H1 (cell line): ENCODE results near the gene TRIM24. TPM values are rescaled to one million over a fixed set of nuclear protein-coding genes. Genes with fewer than 3 reads are reported as not detected.

Source experiments
- CTCF ChIA-PET: fragments of 300-600 bp; sonication (Branson Sonifier 250); formaldehyde crosslinking; loops from one replicate; lab custom pipeline; 2021; ENCODE audit not compliant: partially characterized antibody; lab: Charles Lee
- POLR2A ChIA-PET: fragments of 300-600 bp; sonication (Branson Sonifier 250); formaldehyde crosslinking; loops from one replicate; lab custom pipeline; 2021; ENCODE audit warnings: inconsistent platforms; ENCODE audit not compliant: partially characterized antibody; lab: Charles Lee
- DNase-seq, 2 experiments: peaks; one replicate each; pipeline versions ENCODE4 v3.0.0 to v3.0.0-alpha.2; 2010 to 2022; ENCODE audit warnings: low spot score in 2 of 2, low read depth in 1 of 2, mixed read lengths in 1 of 2
- FAIRE-seq: peaks from 2 replicates; lab custom pipeline; 2011; peaks lifted over from hg19 to GRCh38; lab: Jason Lieb, UNC
- H2AFZ ChIP-seq: 2 replicates; pipeline ENCODE4 v1.8.1; 2012; ENCODE audit warnings: low read length, inconsistent platforms
- H2AK5ac ChIP-seq: 2 replicates; pipeline ENCODE4 v1.6.1; 2013; ENCODE audit warnings: low read depth, low read length
- H2BK120ac ChIP-seq: replicated peaks from 2 replicates; pipeline ENCODE3; 2013; ENCODE audit warnings: low read depth, low read length, inconsistent platforms
- H2BK12ac ChIP-seq: 2 replicates; pipeline ENCODE4 v1.6.1; 2013; ENCODE audit warnings: low read depth, low read length
- H2BK15ac ChIP-seq: 2 replicates; pipeline ENCODE4 v1.6.1; 2013; ENCODE audit warnings: low read length
- H2BK20ac ChIP-seq: 2 replicates; pipeline ENCODE4 v1.6.1; 2013; ENCODE audit warnings: low read length
- H2BK5ac ChIP-seq: 2 replicates; pipeline ENCODE4 v1.6.1; 2013; ENCODE audit warnings: low read depth, low read length
- H3K14ac ChIP-seq: 2 replicates; pipeline ENCODE4 v1.6.1; 2013; ENCODE audit warnings: inconsistent platforms; ENCODE audit not compliant: insufficient read length
- H3K18ac ChIP-seq: 2 replicates; pipeline ENCODE4 v1.6.1; 2013; ENCODE audit warnings: low read length; ENCODE audit errors: extremely low read depth
- H3K23ac ChIP-seq: 2 replicates; pipeline ENCODE4 v1.6.1; 2013; ENCODE audit warnings: inconsistent platforms; ENCODE audit not compliant: insufficient read length
- H3K23me2 ChIP-seq: 2 replicates; pipeline ENCODE4 v1.6.1; 2013; ENCODE audit warnings: low read depth, low read length
- H3K27ac ChIP-seq: 2 replicates; pipeline ENCODE4 v1.6.1; 2011; ENCODE audit warnings: low read depth, low read length, inconsistent platforms
- H3K27me3 ChIP-seq, 4 experiments: replicated peaks in 1 of 4; 1 replicate in 1 of 4; 2 replicates in 3 of 4; pipeline versions ENCODE4 v1.6.1 to v1.8.1; 2011 to 2013; ENCODE audit warnings: low read length in 3 of 4, mild to moderate bottlenecking in 3 of 4, inconsistent platforms in 2 of 4, mixed read lengths in 2 of 4, moderate library complexity in 1 of 4; ENCODE audit not compliant: control insufficient read depth in 3 of 4, insufficient read depth in 3 of 4; ENCODE audit errors: extremely low read depth in 1 of 4
- H3K36me3 ChIP-seq, 4 experiments: 2 replicates each; pipeline versions ENCODE4 v1.6.1 to v1.8.1; 2011 to 2013; ENCODE audit warnings: mild to moderate bottlenecking in 4 of 4, low read length in 3 of 4, moderate library complexity in 2 of 4, control low read depth in 1 of 4, inconsistent platforms in 1 of 4; ENCODE audit not compliant: insufficient read depth in 4 of 4, control insufficient read depth in 2 of 4
- H3K4ac ChIP-seq: replicated peaks from 2 replicates; pipeline ENCODE3; 2013; ENCODE audit warnings: low read length, low read depth, mixed read lengths, inconsistent platforms; ENCODE audit not compliant: insufficient read length
- H3K4me1 ChIP-seq, 4 experiments: replicated peaks in 1 of 4; 1 replicate in 1 of 4; 2 replicates in 3 of 4; pipeline versions ENCODE4 v1.6.1 to v1.8.1; 2011 to 2013; ENCODE audit warnings: low read length in 3 of 4, inconsistent platforms in 2 of 4, mixed read lengths in 1 of 4; ENCODE audit not compliant: insufficient read depth in 4 of 4, control insufficient read depth in 3 of 4
- H3K4me2 ChIP-seq, 2 experiments: 2 replicates each; pipeline versions ENCODE4 v1.6.1 to v1.8.1; 2011 to 2013; ENCODE audit warnings: low read depth in 2 of 2, low read length in 2 of 2, control low read depth in 1 of 2, inconsistent platforms in 1 of 2, mild to moderate bottlenecking in 1 of 2; ENCODE audit not compliant: insufficient read depth in 1 of 2
- H3K4me3 ChIP-seq, 4 experiments: fragments of 200-600, 300-600 bp in 1 of 4; sonication (generic), shearing (Covaris generic), sonication (Bioruptor Twin) in 1 of 4; 2 replicates each; pipeline versions ENCODE4 v1.5.1 to v1.8.1; 2011 to 2016; ENCODE audit warnings: low read length in 4 of 4, low read depth in 3 of 4, control low read depth in 2 of 4, inconsistent platforms in 2 of 4, mild to moderate bottlenecking in 2 of 4, mixed read lengths in 1 of 4, moderate library complexity in 1 of 4; ENCODE audit not compliant: insufficient read depth in 2 of 4; ENCODE audit errors: extremely low read depth in 1 of 4
- H3K56ac ChIP-seq: replicated peaks from 2 replicates; pipeline ENCODE3; 2013; ENCODE audit warnings: low read depth, mild to moderate bottlenecking, mixed read lengths, low read length, inconsistent platforms; ENCODE audit not compliant: insufficient read length
- H3K79me1 ChIP-seq: 2 replicates; pipeline ENCODE4 v1.6.1; 2013; ENCODE audit warnings: low read depth, low read length, control low read depth
- H3K79me2 ChIP-seq, 2 experiments: 2 replicates each; pipeline versions ENCODE4 v1.6.1 to v1.8.1; 2012 to 2013; ENCODE audit warnings: low read length in 2 of 2, mild to moderate bottlenecking in 2 of 2, inconsistent platforms in 1 of 2; ENCODE audit not compliant: insufficient read depth in 2 of 2, control insufficient read depth in 1 of 2
- H3K9ac ChIP-seq, 4 experiments: replicated peaks in 1 of 4; 1 replicate in 1 of 4; 2 replicates in 3 of 4; pipeline versions ENCODE4 v1.6.1 to v1.8.1; 2011 to 2013; ENCODE audit warnings: low read depth in 3 of 4, low read length in 3 of 4, control low read depth in 2 of 4, mild to moderate bottlenecking in 2 of 4, moderate library complexity in 2 of 4, inconsistent platforms in 1 of 4; ENCODE audit errors: extremely low read depth in 1 of 4
- H3K9me3 ChIP-seq, 2 experiments: 2 replicates each; pipeline versions ENCODE4 v1.6.1 to v1.8.1; 2012 to 2013; ENCODE audit warnings: mild to moderate bottlenecking in 2 of 2, moderate library complexity in 2 of 2, control low read depth in 1 of 2, inconsistent platforms in 1 of 2, low read depth in 1 of 2, low read length in 1 of 2, mixed read lengths in 1 of 2; ENCODE audit not compliant: insufficient read depth in 2 of 2
- H4K20me1 ChIP-seq, 2 experiments: replicated peaks in 1 of 2; 2 replicates each; pipeline versions ENCODE3 to v1.8.1; 2011 to 2013; ENCODE audit warnings: inconsistent platforms in 2 of 2, low read length in 2 of 2, mild to moderate bottlenecking in 1 of 2; ENCODE audit not compliant: insufficient read depth in 2 of 2, control insufficient read depth in 1 of 2
- H4K5ac ChIP-seq: 2 replicates; pipeline ENCODE4 v1.6.1; 2013; ENCODE audit warnings: low read length, low read depth, mixed read lengths, inconsistent platforms; ENCODE audit not compliant: insufficient read length
- H4K8ac ChIP-seq: 2 replicates; pipeline ENCODE4 v1.8.0; 2013; ENCODE audit warnings: mild to moderate bottlenecking, moderate library complexity, low read length, inconsistent platforms; ENCODE audit not compliant: insufficient read depth; ENCODE audit errors: extremely low read depth
- H4K91ac ChIP-seq: replicated peaks from 2 replicates; pipeline ENCODE3; 2013; ENCODE audit warnings: low read length, mixed read lengths, inconsistent platforms; ENCODE audit not compliant: insufficient read length
- MAX ChIP-seq: IDR thresholded peaks from 2 replicates; pipeline ENCODE4 v1.6.1; 2012; ENCODE audit warnings: inconsistent platforms
- POLR2AphosphoS5 ChIP-seq: IDR thresholded peaks from 2 replicates; pipeline ENCODE4 v1.6.1; 2011; ENCODE audit warnings: low read depth, low read length
- WGBS, 2 experiments: shearing (Covaris generic) in 1 of 2; methylation state at CpG; one replicate each; pipeline versions ENCODE4 v1.1.6 to v1.1.7; 2013 to 2015; ENCODE audit warnings: low lambda C conversion rate in 2 of 2, mixed read lengths in 2 of 2, inconsistent platforms in 1 of 2, low coverage in 1 of 2, missing lambda C conversion rate in 1 of 2; ENCODE audit not compliant: insufficient replicate concordance in 2 of 2, insufficient coverage in 1 of 2, insufficient read length in 1 of 2; ENCODE audit errors: extremely low coverage in 1 of 2, missing lambda C conversion rate in 1 of 2; 5-methylcytosine and 5-hydroxymethylcytosine counted together
- polyA plus RNA-seq, 7 experiments: library from polyadenylated mRNA; depleted of rRNA in 3 of 7; stranded (reverse) in 5 of 7; unstranded in 2 of 7; fragments of >200 nt in 5 of 7; fragments of 200-250 nt in 2 of 7; gene quantifications; 1 replicate in 5 of 7; 2 replicates in 1 of 7; 4 replicates in 1 of 7; pipeline versions ENCODE4 v1.2.1 to v1.2.3, GENCODE V29; 2011 to 2013; ENCODE audit warnings: missing spikeins in 2 of 7, mixed read lengths in 2 of 7
- total RNA-seq: library from RNA; stranded (reverse); fragmentation: NEBNext Ultra II Directional; extraction: Animal tissue kit (Norgen Biotek cat#: 25700); gene quantifications from 2 replicates; pipeline ENCODE4 v1.2.1, GENCODE V29; 2021

The TRIM24 gene
- total and polyA plus RNA-seq, 2 of the 8 experiments (the other 6 are each of a cell fraction or from before 2014, with no cell fraction given) = 67.6 to 149 TPM

- no peak overlapping the region for H4K8ac ChIP-seq
- no peaks in the 10 kb centered on the region for H3K9me3 ChIP-seq
- H2AK5ac ChIP-seq = no peak overlapping the region
- WGBS, 2 experiments = 94% methylated on average over 5 of the region's 5 CpGs; no CpG with 5 or more reads in 1 of the 2 experiments
- H3K18ac ChIP-seq = no peak overlapping the region
- H3K56ac ChIP-seq = no peak overlapping the region
- H4K5ac ChIP-seq = no peak overlapping the region
- H3K23me2 ChIP-seq = no peaks in the 10 kb centered on the region
- no peak overlapping the region for H2BK20ac ChIP-seq
- DNase-seq (no peak), FAIRE-seq (no peak)
- H2BK5ac ChIP-seq = no peak overlapping the region
- H3K23ac ChIP-seq = no peak overlapping the region
- no peak overlapping the region for H2AFZ ChIP-seq
- ChIA-PET CTCF (interaction anchor here (1.1 kb wide), 1 partner anchor 153 kb away, joined by 3 read pairs; no protein-coding TSS in a partner anchor), POLR2A (no interaction called here)
- H3K14ac ChIP-seq = no peak overlapping the region
- 0 out of 4 replicates have a peak, but pooled peaks cover 0 to 1% of the 10 kb centered on the region in 2 experiments for H3K79me2 ChIP-seq
- H3K27me3 ChIP-seq = no peaks in the 10 kb centered on the region
- no peak overlapping the region for H2BK120ac ChIP-seq
- no peaks in the 10 kb centered on the region for H3K79me1 ChIP-seq
- H4K91ac ChIP-seq = no peak overlapping the region
- peak; percentile 35; the same call in 1 of the 2 replicates for TF ChIP-seq POLR2AphosphoS5
- TF ChIP-seq MAX = no peak
- H4K20me1 ChIP-seq = no peaks in the 10 kb centered on the region
- no peak overlapping the region for H2BK15ac ChIP-seq
- H3K9ac ChIP-seq = no peak overlapping the region
- H3K4me2 ChIP-seq = no peak overlapping the region
- no peak overlapping the region for H3K4ac ChIP-seq
- H3K4me1 ChIP-seq = no peaks in the 10 kb centered on the region
- no peak overlapping the region for H2BK12ac ChIP-seq
- peaks cover 8 to 69% (median 45%) of the 10 kb centered on the region in 4 experiments for H3K36me3 ChIP-seq
- no peak overlapping the region for H3K27ac ChIP-seq
- H3K4me3 ChIP-seq = no peak overlapping the region
These were observed 125.4 kb downstream of the TRIM24 start for GRCh38 chr7:138585283-138585993.
